Upper lobe of left lung (tissue), 4 donors: ENCODE results near the gene SORCS1.

Experiments used
- EP300 ChIP-seq, 4 donors: sonication (generic); formaldehyde crosslinking; IDR thresholded peaks; one replicate each; pipeline ENCODE4 v1.5.1; 2017; ENCODE audit warnings: antibody characterized with exemption in 4 of 4, control low read depth in 2 of 4
- POLR2A ChIP-seq, 4 donors: fragments of 450-650 bp; IDR thresholded peaks; one replicate each; pipeline ENCODE4 v1.5.1; 2016 to 2017; ENCODE audit warnings: antibody characterized with exemption in 4 of 4, mild to moderate bottlenecking in 2 of 4
- POLR2AphosphoS5 ChIP-seq, 2 donors: sonication (generic); formaldehyde crosslinking; IDR thresholded peaks; one replicate each; pipeline ENCODE4 v1.5.1; 2017; ENCODE audit warnings: antibody characterized with exemption in 2 of 2
- TF ChIP-seq, protein P1 (sequence below), 6 experiments: fragments of 450-650 bp in 4 of 6; fragments of 200-600 bp in 2 of 6; sonication (generic) in 2 of 6; IDR thresholded peaks; one replicate each; pipeline ENCODE4 v1.5.1; 2016 to 2019; ENCODE audit warnings: antibody characterized with exemption in 6 of 6

DNA sequence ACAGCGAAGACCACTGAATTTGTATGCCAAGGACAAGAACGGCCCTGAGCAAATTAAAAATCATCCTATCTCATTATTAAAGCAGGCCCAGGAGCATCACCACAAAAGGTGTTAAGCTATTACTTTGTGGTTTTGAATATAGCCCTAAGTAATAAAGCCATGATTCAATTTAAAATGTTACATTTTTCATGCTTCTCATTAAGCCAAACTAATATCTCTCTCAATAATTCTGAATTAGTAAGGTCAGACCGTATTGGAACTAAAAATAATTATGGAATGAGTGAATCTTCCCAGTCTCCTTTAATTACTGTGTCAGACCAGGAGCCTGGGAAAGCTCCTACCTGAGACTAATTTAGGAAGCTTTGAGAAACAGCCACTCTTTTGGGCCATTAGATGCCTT is 162.4 kb downstream of the SORCS1 start:
- TF ChIP-seq, protein P1, sequence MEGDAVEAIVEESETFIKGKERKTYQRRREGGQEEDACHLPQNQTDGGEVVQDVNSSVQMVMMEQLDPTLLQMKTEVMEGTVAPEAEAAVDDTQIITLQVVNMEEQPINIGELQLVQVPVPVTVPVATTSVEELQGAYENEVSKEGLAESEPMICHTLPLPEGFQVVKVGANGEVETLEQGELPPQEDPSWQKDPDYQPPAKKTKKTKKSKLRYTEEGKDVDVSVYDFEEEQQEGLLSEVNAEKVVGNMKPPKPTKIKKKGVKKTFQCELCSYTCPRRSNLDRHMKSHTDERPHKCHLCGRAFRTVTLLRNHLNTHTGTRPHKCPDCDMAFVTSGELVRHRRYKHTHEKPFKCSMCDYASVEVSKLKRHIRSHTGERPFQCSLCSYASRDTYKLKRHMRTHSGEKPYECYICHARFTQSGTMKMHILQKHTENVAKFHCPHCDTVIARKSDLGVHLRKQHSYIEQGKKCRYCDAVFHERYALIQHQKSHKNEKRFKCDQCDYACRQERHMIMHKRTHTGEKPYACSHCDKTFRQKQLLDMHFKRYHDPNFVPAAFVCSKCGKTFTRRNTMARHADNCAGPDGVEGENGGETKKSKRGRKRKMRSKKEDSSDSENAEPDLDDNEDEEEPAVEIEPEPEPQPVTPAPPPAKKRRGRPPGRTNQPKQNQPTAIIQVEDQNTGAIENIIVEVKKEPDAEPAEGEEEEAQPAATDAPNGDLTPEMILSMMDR (IDR thresholded peaks at IDR 0.05), result no peak
- no peak for TF ChIP-seq POLR2A (IDR thresholded peaks at IDR 0.05)
- TF ChIP-seq POLR2AphosphoS5 (IDR thresholded peaks at IDR 0.05), result no peak
- TF ChIP-seq EP300 (IDR thresholded peaks at IDR 0.05), result no peak
